HEK293 (cell line): ENCODE measurements around the gene DYRK2.

ENCODE experiments used
- CTCF ChIA-PET: fragments of 350-600 bp; formaldehyde crosslinking; extraction: SDS; loops from one replicate; lab custom pipeline; 2021; ENCODE audit warnings: antibody characterized with exemption; lab: Yijun Ruan, JAX
- POLR2A ChIA-PET: fragments of 300-600 bp; formaldehyde crosslinking; extraction: SDS; loops from one replicate; lab custom pipeline; 2020; ENCODE audit warnings: antibody characterized with exemption, inconsistent platforms; lab: Yijun Ruan, JAX
- H3K27ac ChIP-seq: fragments of 200-500 bp; sonication (Bioruptor generic); 2 replicates; pipeline ENCODE4 v1.5.1; 2014; ENCODE audit warnings: low read depth, low read length, control low read depth, inconsistent platforms; ENCODE audit errors: extremely low read depth
- H3K36me3 ChIP-seq, 2 experiments: fragments of 200-500 bp in 1 of 2; sonication (Bioruptor generic) in 1 of 2; 1 replicate in 1 of 2; 2 replicates in 1 of 2; pipeline ENCODE4 v1.5.1; 2014 to 2017; ENCODE audit warnings: inconsistent platforms in 2 of 2, low read length in 2 of 2; ENCODE audit not compliant: control insufficient read depth in 2 of 2, insufficient read depth in 1 of 2
- H3K4me1 ChIP-seq: fragments of 200-500 bp; sonication (Bioruptor generic); 2 replicates; pipeline ENCODE4 v1.5.1; 2014; ENCODE audit warnings: mild to moderate bottlenecking, low read length, inconsistent platforms; ENCODE audit not compliant: control insufficient read depth, insufficient read depth
- H3K4me3 ChIP-seq: 2 replicates; pipeline ENCODE4 v1.5.1; 2011; ENCODE audit warnings: low read depth, mild to moderate bottlenecking, control low read depth, low read length, moderate library complexity
- H3K9me3 ChIP-seq: fragments of 200-500 bp; sonication (Bioruptor generic); 2 replicates; pipeline ENCODE4 v1.5.1; 2014; ENCODE audit warnings: low read depth, low read length, inconsistent platforms; ENCODE audit not compliant: control insufficient read depth, insufficient read depth
- HOXD13 ChIP-seq: sonication (generic); formaldehyde crosslinking; IDR thresholded peaks from 2 replicates; pipeline ENCODE4 v1.8.0; 2022; ENCODE audit warnings: missing genetic modification reagents, borderline replicate concordance
- IKZF3 ChIP-seq: fragments of 450-650 bp; IDR thresholded peaks from 2 replicates; pipeline ENCODE4 v1.5.0; 2018; ENCODE audit warnings: missing biosample characterization, mild to moderate bottlenecking, missing genetic modification characterization, moderate library complexity
- MEIS1 ChIP-seq: sonication (generic); formaldehyde crosslinking; IDR thresholded peaks from 2 replicates; pipeline ENCODE4 v1.8.1; 2022; ENCODE audit warnings: missing genetic modification reagents, mild to moderate bottlenecking, borderline replicate concordance
- ZBTB48 ChIP-seq: fragments of 450-650 bp; formaldehyde crosslinking; IDR thresholded peaks from 2 replicates; pipeline ENCODE4 v1.5.1; 2016; ENCODE audit warnings: missing biosample characterization, missing genetic modification characterization
- ZFP37 ChIP-seq: fragments of 450-650 bp; formaldehyde crosslinking; IDR thresholded peaks from 2 replicates; pipeline ENCODE4 v1.5.1; 2016; ENCODE audit warnings: missing biosample characterization, missing genetic modification characterization
- ZNF24 ChIP-seq: fragments of 450-650 bp; formaldehyde crosslinking; IDR thresholded peaks from 2 replicates; pipeline ENCODE4 v1.5.1; 2016; ENCODE audit warnings: missing biosample characterization, missing genetic modification characterization
- ZNF248 ChIP-seq: fragments of 450-650 bp; formaldehyde crosslinking; IDR thresholded peaks from 2 replicates; pipeline ENCODE4 v1.5.1; 2017; ENCODE audit warnings: missing biosample characterization, missing genetic modification characterization
- ZNF274 ChIP-seq, 2 experiments: fragments of 200-500 bp in 1 of 2; fragments of 450-650 bp in 1 of 2; sonication (Bioruptor generic) in 1 of 2; formaldehyde crosslinking in 1 of 2; IDR thresholded peaks; 2 replicates each; pipeline versions ENCODE4 v1.5.1 to v1.6.1; 2014 to 2016; ENCODE audit warnings: borderline replicate concordance in 1 of 2, inconsistent platforms in 1 of 2, low read length in 1 of 2, missing biosample characterization in 1 of 2, missing genetic modification characterization in 1 of 2
- ZNF549 ChIP-seq: fragments of 450-650 bp; IDR thresholded peaks from 2 replicates; pipeline ENCODE4 v1.5.1; 2018; ENCODE audit warnings: missing biosample characterization, missing genetic modification characterization, mild to moderate bottlenecking, inconsistent platforms, moderate library complexity
- ZNF658 ChIP-seq: fragments of 450-650 bp; formaldehyde crosslinking; IDR thresholded peaks from 2 replicates; pipeline ENCODE4; 2016; ENCODE audit warnings: missing biosample characterization, missing genetic modification characterization
- ZNF701 ChIP-seq: fragments of 450-650 bp; formaldehyde crosslinking; IDR thresholded peaks from 2 replicates; pipeline ENCODE4 v1.5.1; 2016; ENCODE audit warnings: missing biosample characterization, missing genetic modification characterization
- ZNF843 ChIP-seq: fragments of 450-650 bp; formaldehyde crosslinking; IDR thresholded peaks from 2 replicates; pipeline ENCODE4 v1.5.1; 2016; ENCODE audit warnings: missing biosample characterization, missing genetic modification characterization
- ZSCAN16 ChIP-seq: fragments of 450-650 bp; formaldehyde crosslinking; IDR thresholded peaks from 2 replicates; pipeline ENCODE4 v1.5.1; 2016; ENCODE audit warnings: missing biosample characterization, missing genetic modification characterization
- TF ChIP-seq, protein P1 (sequence below): fragments of 450-650 bp; formaldehyde crosslinking; IDR thresholded peaks from 2 replicates; pipeline ENCODE4 v1.5.1; 2016; ENCODE audit warnings: missing biosample characterization, missing genetic modification characterization
- TF ChIP-seq, protein P2 (sequence below): fragments of 450-650 bp; formaldehyde crosslinking; optimal IDR thresholded peaks from 2 replicates; pipeline ENCODE3; 2016; ENCODE audit warnings: missing biosample characterization, mild to moderate bottlenecking, missing genetic modification characterization
- TF ChIP-seq, protein P3 (sequence below): fragments of 450-650 bp; formaldehyde crosslinking; IDR thresholded peaks from 2 replicates; pipeline ENCODE4 v1.5.1; 2016; ENCODE audit warnings: missing biosample characterization, missing genetic modification characterization
- TF ChIP-seq, protein P4 (sequence below): fragments of 450-650 bp; formaldehyde crosslinking; IDR thresholded peaks from 2 replicates; pipeline ENCODE4 v1.5.1; 2016; ENCODE audit warnings: missing biosample characterization, missing genetic modification characterization
- TF ChIP-seq, protein P5 (sequence below): fragments of 450-650 bp; formaldehyde crosslinking; IDR thresholded peaks from 2 replicates; pipeline ENCODE4 v1.5.1; 2016; ENCODE audit warnings: missing biosample characterization, missing genetic modification characterization
- TF ChIP-seq, protein P6 (sequence below): fragments of 450-650 bp; formaldehyde crosslinking; IDR thresholded peaks from 2 replicates; pipeline ENCODE4 v1.5.1; 2016; ENCODE audit warnings: missing biosample characterization, missing genetic modification characterization, low read depth
- TF ChIP-seq, protein P7 (sequence below): fragments of 450-650 bp; formaldehyde crosslinking; IDR thresholded peaks from 2 replicates; pipeline ENCODE4 v1.5.1; 2017; ENCODE audit warnings: missing biosample characterization, missing genetic modification characterization

DYRK2 gene

DNA sequence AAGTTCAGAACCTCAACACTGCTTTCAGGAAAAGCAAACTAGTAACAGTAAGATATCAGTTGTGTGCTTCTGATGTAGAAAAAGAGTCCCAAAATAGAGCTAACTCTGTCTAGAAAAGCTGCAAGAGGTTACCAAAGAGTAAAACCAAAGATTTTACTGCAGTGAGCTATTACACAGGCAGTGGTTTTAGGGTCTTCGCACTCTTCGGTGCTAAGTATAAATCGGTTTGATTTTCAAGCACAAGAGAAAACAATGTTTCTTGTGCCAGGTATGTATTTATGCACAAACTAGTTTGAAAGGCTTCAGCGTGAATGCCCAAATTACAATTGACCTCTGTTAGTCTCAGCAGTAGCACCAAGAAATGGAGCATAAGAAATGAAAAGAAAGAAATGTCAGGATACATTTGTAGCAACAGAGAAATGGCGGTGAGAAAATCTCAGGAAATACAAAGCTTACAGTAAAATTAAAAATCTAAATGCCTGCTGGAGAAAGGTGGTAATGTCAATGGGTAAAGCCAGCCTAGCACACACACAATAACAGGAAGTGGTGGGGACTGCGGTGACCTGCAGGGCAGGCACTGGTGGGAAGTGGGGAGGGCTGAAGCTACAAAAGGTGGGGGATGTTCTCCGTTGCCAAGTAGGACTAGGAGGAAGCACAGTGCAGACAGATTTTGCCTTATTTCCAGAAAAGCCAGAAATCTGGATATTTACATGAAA, 18.0 kb upstream of the DYRK2 start (continued):
- TF ChIP-seq, protein P1, sequence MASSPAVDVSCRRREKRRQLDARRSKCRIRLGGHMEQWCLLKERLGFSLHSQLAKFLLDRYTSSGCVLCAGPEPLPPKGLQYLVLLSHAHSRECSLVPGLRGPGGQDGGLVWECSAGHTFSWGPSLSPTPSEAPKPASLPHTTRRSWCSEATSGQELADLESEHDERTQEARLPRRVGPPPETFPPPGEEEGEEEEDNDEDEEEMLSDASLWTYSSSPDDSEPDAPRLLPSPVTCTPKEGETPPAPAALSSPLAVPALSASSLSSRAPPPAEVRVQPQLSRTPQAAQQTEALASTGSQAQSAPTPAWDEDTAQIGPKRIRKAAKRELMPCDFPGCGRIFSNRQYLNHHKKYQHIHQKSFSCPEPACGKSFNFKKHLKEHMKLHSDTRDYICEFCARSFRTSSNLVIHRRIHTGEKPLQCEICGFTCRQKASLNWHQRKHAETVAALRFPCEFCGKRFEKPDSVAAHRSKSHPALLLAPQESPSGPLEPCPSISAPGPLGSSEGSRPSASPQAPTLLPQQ (tag by site-specific recombination), result no peak
- TF ChIP-seq HOXD13 (CRISPR knock-in tag) (no peak), ZSCAN16 (tag by site-specific recombination) (no peak), ZFP37 (no peak), ZNF274 (IDR thresholded peaks at IDR 0.05; ENCODE audit: low read length) (no peak), ZNF274 (tag by site-specific recombination; IDR thresholded peaks at IDR 0.05; ENCODE audit: borderline replicate concordance) (no peak)
- TF ChIP-seq, protein P2, sequence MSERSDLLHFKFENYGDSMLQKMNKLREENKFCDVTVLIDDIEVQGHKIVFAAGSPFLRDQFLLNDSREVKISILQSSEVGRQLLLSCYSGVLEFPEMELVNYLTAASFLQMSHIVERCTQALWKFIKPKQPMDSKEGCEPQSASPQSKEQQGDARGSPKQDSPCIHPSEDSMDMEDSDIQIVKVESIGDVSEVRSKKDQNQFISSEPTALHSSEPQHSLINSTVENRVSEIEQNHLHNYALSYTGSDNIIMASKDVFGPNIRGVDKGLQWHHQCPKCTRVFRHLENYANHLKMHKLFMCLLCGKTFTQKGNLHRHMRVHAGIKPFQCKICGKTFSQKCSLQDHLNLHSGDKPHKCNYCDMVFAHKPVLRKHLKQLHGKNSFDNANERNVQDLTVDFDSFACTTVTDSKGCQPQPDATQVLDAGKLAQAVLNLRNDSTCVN, result no peak

DNA sequence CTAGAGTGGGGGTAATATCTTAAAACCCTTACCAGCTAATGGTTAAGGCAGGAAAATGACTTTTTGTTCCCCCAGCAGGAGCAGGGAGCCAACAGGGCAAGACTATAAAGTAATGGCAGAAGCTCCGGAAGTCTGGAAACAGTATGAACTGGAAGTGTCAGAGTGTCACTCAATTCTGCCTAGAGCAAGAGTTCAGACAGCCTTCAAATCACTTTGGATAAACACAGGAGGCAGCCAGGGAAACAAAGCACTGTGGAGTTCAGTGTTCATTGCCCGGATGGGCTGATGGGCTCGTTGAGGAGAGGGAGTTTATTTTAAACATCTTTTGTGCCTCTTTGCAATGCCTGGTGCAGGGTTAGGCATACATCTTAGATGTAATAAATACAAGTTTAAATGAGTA, 16.5 kb upstream of the DYRK2 start:
- Histone ChIP-seq H3K9me3 (no peaks in the 10 kb centered on the region), H3K36me3 (no peaks in the 10 kb centered on the region), H3K4me3 (no peak overlapping the region), H3K27ac (no peak overlapping the region), H3K4me1 (no peaks in the 10 kb centered on the region)
- ChIA-PET CTCF (no interaction called here), POLR2A (no interaction called here)
- TF ChIP-seq, protein P3, sequence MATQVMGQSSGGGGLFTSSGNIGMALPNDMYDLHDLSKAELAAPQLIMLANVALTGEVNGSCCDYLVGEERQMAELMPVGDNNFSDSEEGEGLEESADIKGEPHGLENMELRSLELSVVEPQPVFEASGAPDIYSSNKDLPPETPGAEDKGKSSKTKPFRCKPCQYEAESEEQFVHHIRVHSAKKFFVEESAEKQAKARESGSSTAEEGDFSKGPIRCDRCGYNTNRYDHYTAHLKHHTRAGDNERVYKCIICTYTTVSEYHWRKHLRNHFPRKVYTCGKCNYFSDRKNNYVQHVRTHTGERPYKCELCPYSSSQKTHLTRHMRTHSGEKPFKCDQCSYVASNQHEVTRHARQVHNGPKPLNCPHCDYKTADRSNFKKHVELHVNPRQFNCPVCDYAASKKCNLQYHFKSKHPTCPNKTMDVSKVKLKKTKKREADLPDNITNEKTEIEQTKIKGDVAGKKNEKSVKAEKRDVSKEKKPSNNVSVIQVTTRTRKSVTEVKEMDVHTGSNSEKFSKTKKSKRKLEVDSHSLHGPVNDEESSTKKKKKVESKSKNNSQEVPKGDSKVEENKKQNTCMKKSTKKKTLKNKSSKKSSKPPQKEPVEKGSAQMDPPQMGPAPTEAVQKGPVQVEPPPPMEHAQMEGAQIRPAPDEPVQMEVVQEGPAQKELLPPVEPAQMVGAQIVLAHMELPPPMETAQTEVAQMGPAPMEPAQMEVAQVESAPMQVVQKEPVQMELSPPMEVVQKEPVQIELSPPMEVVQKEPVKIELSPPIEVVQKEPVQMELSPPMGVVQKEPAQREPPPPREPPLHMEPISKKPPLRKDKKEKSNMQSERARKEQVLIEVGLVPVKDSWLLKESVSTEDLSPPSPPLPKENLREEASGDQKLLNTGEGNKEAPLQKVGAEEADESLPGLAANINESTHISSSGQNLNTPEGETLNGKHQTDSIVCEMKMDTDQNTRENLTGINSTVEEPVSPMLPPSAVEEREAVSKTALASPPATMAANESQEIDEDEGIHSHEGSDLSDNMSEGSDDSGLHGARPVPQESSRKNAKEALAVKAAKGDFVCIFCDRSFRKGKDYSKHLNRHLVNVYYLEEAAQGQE (tag by site-specific recombination), result no peak
- TF ChIP-seq ZNF701 (tag by site-specific recombination) (no peak), MEIS1 (CRISPR knock-in tag) (no peak), IKZF3 (tag by site-specific recombination) (no peak), ZNF24 (tag by site-specific recombination) (no peak), ZNF549 (tag by site-specific recombination) (no peak), ZNF658 (tag by site-specific recombination) (no peak), ZNF843 (tag by site-specific recombination) (no peak), ZNF248 (tag by site-specific recombination) (no peak), ZBTB48 (no peak)
- TF ChIP-seq, protein P4, sequence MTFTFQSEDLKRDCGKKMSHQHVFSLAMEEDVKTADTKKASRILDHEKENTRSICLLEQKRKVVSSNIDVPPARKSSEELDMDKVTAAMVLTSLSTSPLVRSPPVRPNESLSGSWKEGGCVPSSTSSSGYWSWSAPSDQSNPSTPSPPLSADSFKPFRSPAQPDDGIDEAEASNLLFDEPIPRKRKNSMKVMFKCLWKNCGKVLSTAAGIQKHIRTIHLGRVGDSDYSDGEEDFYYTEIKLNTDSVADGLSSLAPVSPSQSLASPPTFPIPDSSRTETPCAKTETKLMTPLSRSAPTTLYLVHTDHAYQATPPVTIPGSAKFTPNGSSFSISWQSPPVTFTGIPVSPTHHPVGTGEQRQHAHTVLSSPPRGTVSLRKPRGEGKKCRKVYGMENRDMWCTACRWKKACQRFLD (tag by site-specific recombination), result no peak
- TF ChIP-seq, protein P5, sequence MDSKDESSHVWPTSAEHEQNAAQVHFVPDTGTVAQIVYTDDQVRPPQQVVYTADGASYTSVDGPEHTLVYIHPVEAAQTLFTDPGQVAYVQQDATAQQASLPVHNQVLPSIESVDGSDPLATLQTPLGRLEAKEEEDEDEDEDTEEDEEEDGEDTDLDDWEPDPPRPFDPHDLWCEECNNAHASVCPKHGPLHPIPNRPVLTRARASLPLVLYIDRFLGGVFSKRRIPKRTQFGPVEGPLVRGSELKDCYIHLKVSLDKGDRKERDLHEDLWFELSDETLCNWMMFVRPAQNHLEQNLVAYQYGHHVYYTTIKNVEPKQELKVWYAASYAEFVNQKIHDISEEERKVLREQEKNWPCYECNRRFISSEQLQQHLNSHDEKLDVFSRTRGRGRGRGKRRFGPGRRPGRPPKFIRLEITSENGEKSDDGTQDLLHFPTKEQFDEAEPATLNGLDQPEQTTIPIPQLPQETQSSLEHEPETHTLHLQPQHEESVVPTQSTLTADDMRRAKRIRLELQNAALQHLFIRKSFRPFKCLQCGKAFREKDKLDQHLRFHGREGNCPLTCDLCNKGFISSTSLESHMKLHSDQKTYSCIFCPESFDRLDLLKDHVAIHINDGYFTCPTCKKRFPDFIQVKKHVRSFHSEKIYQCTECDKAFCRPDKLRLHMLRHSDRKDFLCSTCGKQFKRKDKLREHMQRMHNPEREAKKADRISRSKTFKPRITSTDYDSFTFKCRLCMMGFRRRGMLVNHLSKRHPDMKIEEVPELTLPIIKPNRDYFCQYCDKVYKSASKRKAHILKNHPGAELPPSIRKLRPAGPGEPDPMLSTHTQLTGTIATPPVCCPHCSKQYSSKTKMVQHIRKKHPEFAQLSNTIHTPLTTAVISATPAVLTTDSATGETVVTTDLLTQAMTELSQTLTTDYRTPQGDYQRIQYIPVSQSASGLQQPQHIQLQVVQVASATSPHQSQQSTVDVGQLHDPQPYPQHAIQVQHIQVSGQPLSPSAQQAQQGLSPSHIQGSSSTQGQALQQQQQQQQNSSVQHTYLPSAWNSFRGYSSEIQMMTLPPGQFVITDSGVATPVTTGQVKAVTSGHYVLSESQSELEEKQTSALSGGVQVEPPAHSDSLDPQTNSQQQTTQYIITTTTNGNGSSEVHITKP (tag by site-specific recombination), result no peak
- TF ChIP-seq, protein P6, sequence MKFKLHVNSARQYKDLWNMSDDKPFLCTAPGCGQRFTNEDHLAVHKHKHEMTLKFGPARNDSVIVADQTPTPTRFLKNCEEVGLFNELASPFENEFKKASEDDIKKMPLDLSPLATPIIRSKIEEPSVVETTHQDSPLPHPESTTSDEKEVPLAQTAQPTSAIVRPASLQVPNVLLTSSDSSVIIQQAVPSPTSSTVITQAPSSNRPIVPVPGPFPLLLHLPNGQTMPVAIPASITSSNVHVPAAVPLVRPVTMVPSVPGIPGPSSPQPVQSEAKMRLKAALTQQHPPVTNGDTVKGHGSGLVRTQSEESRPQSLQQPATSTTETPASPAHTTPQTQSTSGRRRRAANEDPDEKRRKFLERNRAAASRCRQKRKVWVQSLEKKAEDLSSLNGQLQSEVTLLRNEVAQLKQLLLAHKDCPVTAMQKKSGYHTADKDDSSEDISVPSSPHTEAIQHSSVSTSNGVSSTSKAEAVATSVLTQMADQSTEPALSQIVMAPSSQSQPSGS (tag by site-specific recombination), result no peak
- TF ChIP-seq, protein P7, sequence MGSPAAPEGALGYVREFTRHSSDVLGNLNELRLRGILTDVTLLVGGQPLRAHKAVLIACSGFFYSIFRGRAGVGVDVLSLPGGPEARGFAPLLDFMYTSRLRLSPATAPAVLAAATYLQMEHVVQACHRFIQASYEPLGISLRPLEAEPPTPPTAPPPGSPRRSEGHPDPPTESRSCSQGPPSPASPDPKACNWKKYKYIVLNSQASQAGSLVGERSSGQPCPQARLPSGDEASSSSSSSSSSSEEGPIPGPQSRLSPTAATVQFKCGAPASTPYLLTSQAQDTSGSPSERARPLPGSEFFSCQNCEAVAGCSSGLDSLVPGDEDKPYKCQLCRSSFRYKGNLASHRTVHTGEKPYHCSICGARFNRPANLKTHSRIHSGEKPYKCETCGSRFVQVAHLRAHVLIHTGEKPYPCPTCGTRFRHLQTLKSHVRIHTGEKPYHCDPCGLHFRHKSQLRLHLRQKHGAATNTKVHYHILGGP (tag by site-specific recombination), result no peak
